Ecto neural progenitor cell (in vitro differentiated cells): Measurements from ENCODE around the gene PRKCB.
A peak's percentile ranks its signal among the peaks of the same experiment; 100 is the strongest.

Experiments
- DNase-seq: peaks from one replicate; pipeline ENCODE4 v3.0.0-alpha.2; 2018; ENCODE audit warnings: low spot score

PRKCB gene

DNA sequence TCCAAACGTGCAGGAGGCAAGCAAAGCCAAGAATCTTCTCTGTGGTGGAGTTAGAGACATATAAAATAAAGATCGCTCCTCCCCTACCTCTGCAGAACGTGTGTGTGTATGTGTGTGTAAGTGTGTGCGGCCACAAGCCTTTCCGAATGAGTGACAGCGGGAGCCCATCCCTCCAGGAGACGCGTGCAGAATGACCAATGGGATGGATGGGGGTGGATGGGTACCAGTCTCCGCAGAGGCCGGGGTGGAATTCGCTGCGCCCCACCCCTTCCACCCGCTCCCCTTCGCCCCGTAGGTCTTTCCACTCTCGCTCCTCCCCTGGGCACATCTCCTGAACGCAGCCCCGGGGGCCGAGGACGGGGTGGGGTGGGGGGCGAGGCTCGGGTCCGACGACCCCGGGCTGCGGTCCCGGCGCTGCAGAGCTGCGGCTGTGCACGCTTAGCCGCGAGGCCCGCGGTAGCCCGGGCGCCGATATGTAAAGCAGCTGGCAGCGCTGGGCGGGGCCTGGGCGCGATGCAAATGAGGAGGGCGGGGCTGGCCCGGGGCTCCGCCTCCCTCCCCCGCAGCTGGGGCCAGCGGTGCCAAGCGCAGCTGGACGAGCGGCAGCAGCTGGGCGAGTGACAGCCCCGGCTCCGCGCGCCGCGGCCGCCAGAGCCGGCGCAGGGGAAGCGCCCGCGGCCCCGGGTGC, at the start of gene PRKCB:
TSS of gene PRKCB (plus strand) at position 594 of the 688 bp plus-strand sequence.
- DNase-seq = peak; percentile 96

DNA sequence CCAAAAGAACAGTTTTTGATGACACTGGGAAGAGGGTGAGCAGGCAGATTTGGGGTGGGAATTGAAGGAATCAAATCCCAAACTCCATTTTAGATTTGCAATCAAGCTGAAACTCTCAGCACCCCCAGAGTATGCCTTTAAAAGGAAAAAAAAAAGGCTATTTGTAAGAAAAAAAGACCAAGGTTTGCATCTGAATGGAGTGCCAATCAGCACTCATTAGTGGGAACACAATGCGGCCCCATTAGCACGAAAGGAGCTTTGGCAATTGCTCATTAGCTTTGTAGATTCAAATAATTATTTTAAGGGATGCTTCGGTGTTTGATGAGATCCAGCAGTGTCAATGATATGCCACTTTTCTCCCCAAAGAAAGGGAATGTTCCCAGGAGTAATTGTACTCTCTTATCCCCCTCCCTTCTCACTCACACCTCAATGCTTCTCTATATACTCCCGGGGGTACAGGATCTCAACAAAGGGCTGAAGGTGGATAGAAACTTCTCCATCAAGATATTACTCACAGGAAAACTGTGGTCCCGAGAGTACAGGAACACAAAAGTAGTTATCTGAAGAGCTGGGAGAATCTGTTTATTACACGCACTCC, 48.7 kb upstream of the PRKCB start:
- DNase-seq = no peak

DNA sequence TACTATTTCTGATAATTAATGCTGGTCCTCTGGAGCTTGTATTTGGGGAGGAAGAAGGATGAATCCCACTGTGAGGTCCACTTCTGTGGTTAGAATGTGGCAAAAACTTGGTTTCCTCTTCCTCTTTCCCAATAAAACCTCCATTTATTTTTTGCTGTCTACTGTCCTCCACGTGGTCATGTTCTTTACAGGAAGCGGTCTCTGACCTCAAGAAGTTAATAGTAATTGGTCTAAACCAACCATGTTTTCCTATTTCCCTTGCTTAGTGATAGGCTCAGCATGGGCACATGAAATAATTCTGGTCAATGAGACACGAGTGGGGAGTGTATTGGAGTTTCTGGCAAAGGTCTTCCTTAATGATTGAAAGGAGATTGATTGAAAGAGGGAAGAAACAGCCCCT, 47.1 kb upstream of the PRKCB start:
- no peak for DNase-seq

DNA sequence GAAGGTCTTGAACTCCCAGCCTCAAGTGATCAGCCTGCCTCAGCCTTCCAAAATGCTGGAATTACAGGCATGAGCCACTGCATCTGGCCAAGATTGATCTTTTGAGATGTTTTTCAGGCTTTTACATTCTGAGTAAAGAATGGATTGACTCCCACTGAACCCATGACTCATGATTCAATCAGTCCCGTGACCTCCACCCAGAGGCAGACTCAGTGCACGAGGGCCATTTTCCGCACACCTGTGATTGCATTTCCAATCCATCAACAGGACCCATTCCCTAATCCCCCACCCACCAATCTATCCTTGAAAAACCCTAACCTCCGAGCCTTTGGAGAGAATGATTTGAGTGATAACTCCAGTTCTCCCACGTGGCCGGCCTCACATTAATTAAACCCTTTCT, 40.4 kb upstream of the PRKCB start:
- DNase-seq = no peak

GRCh38 chr16:23796941-23797340, 38.8 kb upstream of the PRKCB start:
- DNase-seq = no peak

DNA sequence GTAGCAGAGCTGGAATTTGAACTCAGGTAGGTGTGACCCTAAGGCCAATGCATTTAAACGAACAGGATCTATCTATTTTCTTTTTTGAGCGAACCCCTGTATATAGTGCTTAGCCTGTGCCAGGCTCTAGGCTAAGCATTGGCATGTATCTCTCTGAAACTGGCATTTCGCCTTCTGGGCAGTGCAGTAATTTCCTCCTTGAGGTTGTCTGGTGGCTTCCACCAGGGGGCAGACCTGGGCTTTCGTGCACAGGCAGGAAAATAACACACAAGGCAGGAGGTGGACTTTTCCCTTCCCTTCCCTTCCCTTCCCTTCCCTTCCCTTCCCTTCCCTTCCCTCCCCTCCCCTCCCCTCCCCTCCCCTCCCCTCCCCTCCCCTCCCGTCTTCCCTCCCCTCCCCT, 34.4 kb upstream of the PRKCB start:
- DNase-seq = peak; percentile 73

GRCh38 chr16:23802776-23803175, 33.0 kb upstream of the PRKCB start:
- DNase-seq = no peak

DNA sequence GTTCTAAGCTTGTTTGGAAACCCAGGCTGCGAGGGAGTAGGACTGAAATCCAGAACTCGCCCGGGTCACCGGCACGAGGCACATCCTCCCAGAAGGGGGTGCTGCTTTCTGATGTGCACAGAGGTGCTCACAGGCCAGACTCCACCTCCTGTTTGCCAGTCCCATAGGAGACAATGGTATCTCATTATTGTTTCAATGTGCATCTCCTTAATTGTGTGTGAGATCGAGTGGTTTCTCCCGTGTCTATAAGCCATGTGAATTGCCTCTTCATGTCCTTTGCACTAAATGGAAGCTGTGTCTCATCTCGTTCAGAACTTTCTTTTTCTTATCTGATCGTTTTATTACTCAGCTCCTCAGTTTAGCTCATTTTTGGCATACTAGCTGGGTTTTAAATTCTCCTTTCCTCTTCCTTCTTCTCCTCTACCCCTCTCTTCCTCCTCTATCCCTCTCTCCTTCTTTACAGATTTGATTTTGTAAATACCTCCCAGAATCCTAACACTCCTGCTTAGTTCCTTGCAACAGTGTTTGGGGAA, 32.1 kb upstream of the PRKCB start:
- DNase-seq = peak; percentile 68

DNA sequence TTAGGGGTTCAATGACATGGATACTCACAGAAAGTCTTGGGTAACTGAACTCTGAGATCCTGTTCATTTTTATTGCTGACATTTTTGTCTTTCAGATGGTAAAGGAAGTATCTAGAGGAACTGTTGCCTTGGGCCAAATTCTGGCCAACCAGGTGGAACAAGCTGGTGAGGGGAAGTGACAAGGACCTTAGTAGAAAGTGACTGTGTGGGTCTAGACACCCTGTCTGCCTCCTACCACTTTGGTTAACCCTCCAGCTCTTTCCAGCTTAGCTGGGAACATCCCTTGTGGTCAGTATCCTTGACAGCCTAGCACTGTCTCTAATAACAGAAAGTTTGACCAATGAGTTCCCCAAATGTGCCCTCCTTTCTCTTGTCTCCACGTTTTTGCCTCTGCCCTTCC, 28.8 kb upstream of the PRKCB start:
- DNase-seq = no peak

GRCh38 chr16:23821467-23821866, 14.3 kb upstream of the PRKCB start:
- no peak for DNase-seq

DNA sequence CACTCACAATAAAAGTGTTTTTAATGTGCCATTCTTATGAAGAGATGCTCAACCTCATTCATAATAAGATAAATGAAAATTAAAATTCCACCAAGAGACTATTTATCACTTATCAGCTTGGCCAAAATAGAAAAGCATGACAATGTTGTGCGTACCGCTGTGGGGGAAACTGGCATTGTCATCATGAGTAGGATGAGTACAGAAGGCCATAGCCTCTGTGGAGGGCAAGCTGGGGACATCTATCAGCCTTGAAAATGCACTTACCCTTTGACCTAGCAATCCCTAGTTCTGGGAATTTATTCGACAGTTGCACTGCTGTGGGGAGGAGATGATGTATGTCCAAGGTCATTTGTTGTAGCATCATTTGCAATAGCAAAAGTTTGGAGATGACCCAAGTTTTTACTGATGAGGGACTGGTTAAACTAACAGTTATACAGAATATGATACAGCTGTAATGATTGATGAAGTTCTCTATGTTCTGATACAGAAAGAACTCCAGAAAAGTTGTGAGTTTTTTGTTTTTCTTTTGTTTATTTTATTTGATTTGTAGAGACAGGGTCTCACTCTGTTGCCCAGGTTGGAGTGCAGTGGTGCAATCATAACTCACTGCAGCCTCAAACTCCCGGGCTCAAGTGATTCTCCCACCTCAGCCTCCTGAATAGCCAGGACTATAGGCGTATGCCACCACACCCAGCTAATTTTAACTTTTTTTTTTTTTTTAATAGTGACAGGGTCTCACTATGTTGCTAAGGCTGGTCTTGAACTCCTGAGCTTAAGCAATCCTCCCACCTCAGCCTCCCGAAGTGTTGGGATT, 13.7 kb upstream of the PRKCB start:
- DNase-seq = no peak

DNA sequence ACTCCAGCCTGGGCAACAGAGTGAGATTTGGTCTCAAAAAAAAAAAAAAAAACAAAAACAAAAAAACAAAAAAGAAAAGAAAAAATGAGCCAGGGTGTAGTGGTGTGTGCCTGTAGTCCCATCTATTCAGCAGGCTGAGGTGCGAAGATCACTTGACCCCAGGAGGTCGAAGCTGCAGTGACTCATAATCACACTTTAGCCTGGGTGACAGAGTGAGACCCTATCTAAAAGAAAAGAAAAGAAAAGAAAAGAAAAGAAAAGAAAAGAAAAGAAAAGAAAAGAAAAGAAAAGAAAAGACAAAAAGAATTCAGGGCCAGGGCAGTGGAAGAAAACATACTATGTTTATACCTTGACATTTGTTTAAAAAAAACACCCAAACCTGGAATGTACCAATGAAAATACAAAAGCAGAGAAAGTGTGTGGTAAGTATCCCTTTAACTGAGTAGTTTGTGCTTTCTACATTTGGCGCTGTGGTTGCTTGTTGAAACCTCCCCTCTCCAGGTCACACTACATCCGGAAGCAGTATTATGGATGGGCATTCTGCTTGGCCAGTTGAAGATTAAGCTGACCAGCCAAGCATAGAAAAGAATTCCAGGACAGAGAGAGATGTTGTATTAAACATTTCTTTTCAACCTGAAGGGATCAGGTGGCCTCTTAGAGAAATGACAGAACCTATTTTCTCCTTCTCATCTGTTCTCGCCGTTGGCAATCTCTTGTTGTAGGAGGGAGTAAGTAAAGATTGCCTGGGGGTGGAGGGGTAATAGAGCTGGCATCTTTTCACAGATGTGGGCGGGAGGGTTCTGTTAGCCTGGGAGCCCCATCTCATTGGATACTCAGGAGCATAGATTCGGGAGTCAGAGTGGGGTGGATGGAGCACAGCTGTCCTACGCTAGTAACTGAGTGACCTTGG, 12.1 kb upstream of the PRKCB start:
- DNase-seq = no peak

GRCh38 chr16:23824909-23825308, 10.9 kb upstream of the PRKCB start:
- DNase-seq = no peak

DNA sequence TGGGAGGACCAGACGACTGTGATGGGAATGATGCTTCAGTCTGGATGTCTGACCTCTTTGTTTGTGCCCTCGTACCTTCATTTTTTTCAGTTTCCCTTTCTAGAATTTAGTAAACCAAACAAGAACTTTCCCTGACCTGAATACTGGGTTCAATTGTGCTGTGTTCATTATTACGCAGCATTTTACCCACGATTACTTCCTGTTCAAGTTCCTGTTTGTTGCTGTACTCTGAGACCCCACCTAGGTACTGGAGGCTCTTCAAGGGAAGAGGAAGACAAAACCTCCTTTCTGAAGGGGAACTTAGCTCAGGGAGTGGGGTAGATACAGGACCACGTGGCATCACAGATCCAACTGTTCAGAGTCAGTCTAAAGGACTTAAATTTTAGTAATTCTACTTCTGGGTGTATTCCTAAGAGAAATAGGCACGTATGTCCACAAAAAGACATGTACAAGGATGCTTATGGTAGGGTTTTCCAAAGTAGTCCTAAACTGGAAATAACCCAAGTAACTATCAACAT, 9.2 kb upstream of the PRKCB start:
- no peak for DNase-seq

DNA sequence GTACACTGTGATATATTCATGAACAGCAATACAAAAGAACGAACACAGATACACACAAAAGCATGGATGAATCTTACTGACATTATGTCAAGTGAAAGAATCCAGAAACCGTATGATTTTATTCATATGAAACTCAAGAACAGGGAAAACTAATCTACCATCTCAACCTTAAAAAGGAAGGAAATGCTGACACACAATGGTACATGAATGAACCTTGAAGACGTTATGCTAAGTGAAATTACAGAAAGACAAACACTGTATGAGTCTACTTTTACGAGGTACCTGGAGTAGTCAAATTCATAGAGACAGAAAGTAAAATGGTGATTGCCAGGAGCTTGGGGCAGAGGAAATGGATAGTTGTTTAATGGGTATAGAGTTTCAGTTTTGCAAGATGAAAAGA, 8.7 kb upstream of the PRKCB start:
- DNase-seq = no peak

- DNase-seq = no peak
Observed at GRCh38 chr16:23829454-23829853, 6.3 kb upstream of the PRKCB start.

- DNase-seq = no peak
Observed at GRCh38 chr16:23830276-23830675, 5.5 kb upstream of the PRKCB start.

GRCh38 chr16:23832882-23833281, 2.9 kb upstream of the PRKCB start:
- DNase-seq = no peak

DNA sequence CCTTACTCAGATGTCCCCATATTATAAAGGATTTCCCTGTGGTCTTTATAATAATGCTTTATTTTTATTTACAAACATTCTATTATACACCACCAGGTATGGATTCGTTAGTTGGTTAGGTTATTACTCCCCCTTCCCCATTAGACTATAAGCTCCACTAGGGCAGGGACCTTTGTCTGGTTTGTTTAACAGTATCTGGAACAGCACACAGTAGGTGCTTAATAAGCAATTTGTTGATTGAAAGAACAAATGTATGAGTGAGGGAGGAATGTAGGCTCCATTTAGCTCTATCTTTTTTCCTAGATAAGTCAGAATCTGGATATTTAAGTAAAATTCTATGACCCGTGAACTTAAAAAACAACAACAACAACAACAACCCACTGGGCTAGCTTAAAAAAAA, 2.3 kb upstream of the PRKCB start:
- DNase-seq = no peak

- DNase-seq = no peak
Observed at GRCh38 chr16:23833960-23834685, 1.7 kb upstream of the PRKCB start.

GRCh38 chr16:23836078-23836403, 258 bp downstream of the PRKCB start:
- DNase-seq = peak; percentile 64
